Measurements from ENCODE around the gene SF1. TPM values are rescaled to one million over a fixed set of nuclear protein-coding genes. Genes with fewer than 3 reads are reported as not detected.
A peak's percentile ranks its signal among the peaks of the same experiment; 100 is the strongest.

Gene SF1
- total RNA-seq, 1 donor from 2014 or later: 500 TPM

DNA sequence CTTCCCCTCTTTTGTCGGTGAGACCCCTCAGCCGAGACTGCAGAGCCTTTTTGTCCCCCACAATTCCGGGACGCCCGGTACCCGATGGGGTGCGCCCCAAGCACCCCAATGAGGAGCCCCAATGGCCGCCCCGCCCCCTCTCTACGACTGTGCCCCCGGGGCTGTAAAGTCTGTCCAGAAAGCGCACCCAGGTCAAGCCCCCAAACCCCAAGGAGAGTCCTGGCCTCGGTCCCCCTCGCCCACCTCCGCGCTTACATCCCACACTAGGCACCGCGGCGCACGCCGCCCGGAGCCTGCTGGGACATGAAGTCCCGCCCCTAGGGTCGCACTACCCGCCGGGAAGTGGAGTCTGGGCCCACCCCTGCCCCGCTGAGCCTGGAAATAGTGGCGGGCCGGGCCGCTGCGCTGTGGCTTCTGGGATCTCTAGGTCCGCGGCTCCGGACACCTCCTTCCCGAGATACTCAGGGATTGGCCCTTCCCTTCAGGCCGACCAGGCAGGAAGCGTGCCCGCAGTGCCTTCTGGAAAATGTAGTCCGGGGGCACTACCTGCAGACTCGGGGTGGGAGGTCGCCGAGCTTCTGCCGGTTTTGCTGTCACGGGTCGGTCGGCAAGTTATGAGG lies 32.0 kb upstream of the SF1 start, which contains the start of gene MEN1:
TSS of gene MEN1 (minus strand) at position 281 of the 620 bp plus-strand sequence. CDS start 442 bp downstream, outside the sequence.
- Mint-ChIP-seq H3K27ac (peak within 1 kb of the TSS; percentile 96), H3K4me3 (ENCODE audit: low read depth) (peak within 1 kb of the TSS; percentile 96)
- TF ChIP-seq, protein P1, sequence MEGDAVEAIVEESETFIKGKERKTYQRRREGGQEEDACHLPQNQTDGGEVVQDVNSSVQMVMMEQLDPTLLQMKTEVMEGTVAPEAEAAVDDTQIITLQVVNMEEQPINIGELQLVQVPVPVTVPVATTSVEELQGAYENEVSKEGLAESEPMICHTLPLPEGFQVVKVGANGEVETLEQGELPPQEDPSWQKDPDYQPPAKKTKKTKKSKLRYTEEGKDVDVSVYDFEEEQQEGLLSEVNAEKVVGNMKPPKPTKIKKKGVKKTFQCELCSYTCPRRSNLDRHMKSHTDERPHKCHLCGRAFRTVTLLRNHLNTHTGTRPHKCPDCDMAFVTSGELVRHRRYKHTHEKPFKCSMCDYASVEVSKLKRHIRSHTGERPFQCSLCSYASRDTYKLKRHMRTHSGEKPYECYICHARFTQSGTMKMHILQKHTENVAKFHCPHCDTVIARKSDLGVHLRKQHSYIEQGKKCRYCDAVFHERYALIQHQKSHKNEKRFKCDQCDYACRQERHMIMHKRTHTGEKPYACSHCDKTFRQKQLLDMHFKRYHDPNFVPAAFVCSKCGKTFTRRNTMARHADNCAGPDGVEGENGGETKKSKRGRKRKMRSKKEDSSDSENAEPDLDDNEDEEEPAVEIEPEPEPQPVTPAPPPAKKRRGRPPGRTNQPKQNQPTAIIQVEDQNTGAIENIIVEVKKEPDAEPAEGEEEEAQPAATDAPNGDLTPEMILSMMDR (IDR thresholded peaks at IDR 0.05; ENCODE audit: unreplicated experiment): no peak

DNA sequence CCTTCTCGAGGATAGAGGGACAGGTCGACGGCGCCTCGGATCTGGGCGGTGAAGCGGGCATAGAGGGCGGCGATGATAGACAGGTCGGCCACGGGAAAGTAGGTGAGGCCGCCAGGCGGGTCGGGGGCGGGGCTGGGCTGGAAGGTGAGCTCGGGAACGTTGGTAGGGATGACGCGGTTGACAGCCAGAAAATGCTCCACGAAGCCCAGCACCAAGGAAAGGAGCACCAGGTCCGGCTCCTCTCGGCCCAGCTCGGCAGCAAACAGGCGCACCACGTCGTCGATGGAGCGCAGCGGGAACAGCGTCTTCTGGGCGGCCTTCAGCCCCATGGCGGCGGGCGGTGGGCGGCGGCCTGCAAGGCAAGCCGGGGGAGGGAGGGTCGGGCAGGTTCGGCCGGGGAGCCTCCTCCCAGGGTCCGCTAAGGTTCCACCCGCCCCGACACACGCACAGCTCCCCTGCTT lies 31.5 kb upstream of the SF1 start:
- Mint-ChIP-seq H3K4me1 (ENCODE audit: low read depth) (peaks cover 9% of the 10 kb centered on the region), H3K27me3 (no peaks in the 10 kb centered on the region), H3K36me3 (ENCODE audit: insufficient read depth) (peaks cover 4% of the 10 kb centered on the region), H3K9me3 (ENCODE audit: low read depth) (no peaks in the 10 kb centered on the region), H3K27ac (peak overlapping the region; percentile 96), H3K4me3 (ENCODE audit: low read depth) (peak overlapping the region; percentile 96)
- TF ChIP-seq, protein P1 (IDR thresholded peaks at IDR 0.05; ENCODE audit: unreplicated experiment): no peak
- peak; percentile 33 for DNase-seq (ENCODE audit: low spot score, unreplicated experiment)

More for the DNA sequence above, 32.0 kb upstream of the SF1 start, which contains the start of gene MEN1:
- H3K4me1 Mint-ChIP-seq (ENCODE audit: low read depth): peaks cover 9% of the 10 kb centered on the region
- DNase-seq (ENCODE audit: low spot score, unreplicated experiment): peak; percentile 93
- H3K27me3 Mint-ChIP-seq: no peaks in the 10 kb centered on the region
- H3K36me3 Mint-ChIP-seq (ENCODE audit: insufficient read depth): peaks cover 4% of the 10 kb centered on the region
- no peaks in the 10 kb centered on the region for H3K9me3 Mint-ChIP-seq (ENCODE audit: low read depth)

DNA sequence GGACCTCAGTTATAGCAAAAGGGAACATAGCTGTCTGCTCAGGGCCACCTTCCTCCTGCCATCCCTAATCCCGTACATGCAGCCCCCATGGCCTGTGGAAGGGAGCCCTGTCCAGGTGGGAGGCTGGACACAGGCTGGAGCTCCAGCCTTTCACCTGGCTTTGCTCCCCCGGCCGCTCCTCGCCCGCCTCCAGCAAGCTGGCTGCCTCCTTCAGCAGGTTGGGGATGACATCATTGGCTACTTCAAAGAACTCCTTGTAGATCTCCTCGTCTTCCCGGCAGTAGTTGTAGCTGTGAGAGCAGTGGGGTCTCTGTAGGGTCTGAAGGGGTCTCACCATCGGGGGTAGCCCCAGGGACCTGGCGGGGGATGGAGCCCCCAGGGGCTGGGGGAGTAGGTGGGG lies 27.1 kb upstream of the SF1 start:
- TF ChIP-seq, protein P1 (IDR thresholded peaks at IDR 0.05; ENCODE audit: unreplicated experiment): no peak
- Mint-ChIP-seq H3K36me3 (ENCODE audit: insufficient read depth) (peaks cover 6% of the 10 kb centered on the region), H3K4me1 (ENCODE audit: low read depth) (peaks cover 17% of the 10 kb centered on the region), H3K4me3 (ENCODE audit: low read depth) (no peak overlapping the region), H3K9me3 (ENCODE audit: low read depth) (no peaks in the 10 kb centered on the region), H3K27me3 (no peaks in the 10 kb centered on the region), H3K27ac (no peak overlapping the region)
- DNase-seq (ENCODE audit: low spot score, unreplicated experiment): no peak

DNA sequence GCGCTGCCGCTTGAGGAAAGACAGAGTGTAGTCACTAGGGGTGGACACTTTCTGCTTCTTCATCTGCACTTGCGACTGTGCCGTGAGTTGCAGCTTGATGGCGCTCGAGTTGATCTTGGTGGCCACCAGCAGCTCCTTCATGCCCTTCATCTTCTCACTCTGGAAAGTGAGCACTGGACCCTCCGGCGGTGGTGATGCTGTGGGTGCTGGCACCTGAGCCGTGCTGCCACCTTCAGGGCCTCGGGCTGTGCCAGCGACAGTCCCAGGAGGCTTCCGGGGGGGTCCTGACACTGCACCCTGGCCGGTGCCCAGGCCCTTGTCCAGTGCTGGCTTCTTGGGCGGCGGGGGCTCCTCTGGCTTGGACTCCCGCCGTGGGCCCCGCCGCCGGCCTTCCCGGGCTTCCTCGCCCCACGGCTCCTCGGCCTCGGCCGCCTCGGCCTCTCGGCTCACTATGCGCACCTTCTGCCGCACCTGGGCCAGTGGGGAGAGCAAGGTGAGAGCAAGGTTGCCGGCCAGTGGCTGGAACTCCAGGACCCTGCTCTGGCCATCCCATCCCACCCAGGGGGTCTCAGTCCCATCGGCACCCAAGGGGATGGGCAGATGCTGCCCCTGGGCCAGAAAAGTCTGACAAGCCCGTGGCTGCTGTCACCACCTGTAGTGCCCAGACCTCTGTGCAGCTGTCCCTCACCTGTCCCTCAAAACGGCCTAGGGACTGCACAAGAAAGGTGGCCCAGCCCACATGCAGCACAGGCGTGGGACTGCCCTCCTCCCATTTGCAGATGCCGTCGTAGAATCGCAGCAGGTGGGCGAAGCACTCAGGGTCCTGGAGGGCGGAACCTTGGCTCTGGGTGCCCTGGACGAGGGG lies 26.2 kb upstream of the SF1 start:
- H3K9me3 Mint-ChIP-seq (ENCODE audit: low read depth): no peaks in the 10 kb centered on the region
- no peak overlapping the region for H3K27ac Mint-ChIP-seq
- peaks cover 13% of the 10 kb centered on the region for H3K4me1 Mint-ChIP-seq (ENCODE audit: low read depth)
- H3K36me3 Mint-ChIP-seq (ENCODE audit: insufficient read depth): peaks cover 6% of the 10 kb centered on the region
- DNase-seq (ENCODE audit: low spot score, unreplicated experiment): no peak
- H3K4me3 Mint-ChIP-seq (ENCODE audit: low read depth): peak overlapping the region; percentile 86
- TF ChIP-seq, protein P1 (IDR thresholded peaks at IDR 0.05; ENCODE audit: unreplicated experiment): no peak
- H3K27me3 Mint-ChIP-seq: no peaks in the 10 kb centered on the region

DNA sequence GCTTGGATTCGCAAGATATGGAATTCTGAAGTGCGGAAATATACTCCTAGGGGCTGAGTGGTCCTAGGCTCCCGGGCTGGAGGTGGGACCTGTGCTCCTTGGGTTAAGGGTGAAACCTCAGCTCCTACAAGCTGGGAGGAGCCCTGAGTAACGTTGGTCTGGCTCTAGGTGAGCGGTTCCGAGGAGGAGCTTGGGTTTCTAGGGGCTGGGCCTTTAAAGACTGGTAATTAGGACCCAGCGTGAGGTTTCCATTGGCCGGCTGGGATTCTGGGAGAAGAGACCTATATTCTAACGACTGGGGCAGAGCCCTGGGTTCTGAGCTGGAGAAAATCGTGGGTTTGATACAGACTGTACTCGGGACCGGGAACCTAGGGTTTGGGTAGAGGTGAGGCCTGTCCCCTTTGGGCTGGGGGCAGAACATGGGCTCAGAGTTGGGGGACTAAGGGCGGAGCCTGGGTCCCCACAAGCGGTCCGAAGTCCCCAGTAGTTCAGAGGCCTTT lies 25.6 kb upstream of the SF1 start:
- H3K9me3 Mint-ChIP-seq (ENCODE audit: low read depth): no peaks in the 10 kb centered on the region
- H3K4me3 Mint-ChIP-seq (ENCODE audit: low read depth): peak overlapping the region; percentile 86
- H3K4me1 Mint-ChIP-seq (ENCODE audit: low read depth): peaks cover 8% of the 10 kb centered on the region
- no peaks in the 10 kb centered on the region for H3K27me3 Mint-ChIP-seq
- peaks cover 6% of the 10 kb centered on the region for H3K36me3 Mint-ChIP-seq (ENCODE audit: insufficient read depth)
- H3K27ac Mint-ChIP-seq: peak overlapping the region; percentile 93
- DNase-seq (ENCODE audit: low spot score, unreplicated experiment): no peak
- TF ChIP-seq, protein P1 (IDR thresholded peaks at IDR 0.05; ENCODE audit: unreplicated experiment): no peak

All from progenitor cell of endocrine pancreas (in vitro differentiated cells).